NCI-H2107 treated with DMSO at 0.1 percent for 48 hours (cell line): ENCODE results near the gene ADGRE2.

ENCODE experiments used
- DNase-seq: peaks from one replicate; lab custom pipeline; 2025; ENCODE audit not compliant: unreplicated experiment; lab: John Stamatoyannopoulos, UW

The ADGRE2 gene

GRCh38 chr19:14748601-14749000, 29.8 kb downstream of the ADGRE2 start:
- DNase-seq = no peak

- DNase-seq = no peak
Measured at GRCh38 chr19:14746886-14747285, 31.5 kb downstream of the ADGRE2 start.

GRCh38 chr19:14735915-14736314, 42.4 kb downstream of the ADGRE2 start:
- DNase-seq = no peak

GRCh38 chr19:14733574-14733973, 44.8 kb downstream of the ADGRE2 start:
- no peak for DNase-seq

- no peak for DNase-seq
Measured at GRCh38 chr19:14732510-14732909, 45.9 kb downstream of the ADGRE2 start.

GRCh38 chr19:14731200-14731599, 47.2 kb downstream of the ADGRE2 start:
- DNase-seq = no peak

- no peak for DNase-seq
Measured at GRCh38 chr19:14728595-14728994, 49.8 kb downstream of the ADGRE2 start.

GRCh38 chr19:14722127-14722526, 56.2 kb downstream of the ADGRE2 start:
- no peak for DNase-seq

- DNase-seq = no peak
Measured at GRCh38 chr19:14719162-14719561, 59.2 kb downstream of the ADGRE2 start.

- DNase-seq = no peak
Measured at GRCh38 chr19:14718522-14719116, 59.7 kb downstream of the ADGRE2 start.

GRCh38 chr19:14715841-14716240, 62.5 kb downstream of the ADGRE2 start:
- no peak for DNase-seq

GRCh38 chr19:14704450-14704849, 73.9 kb downstream of the ADGRE2 start:
- DNase-seq = no peak

GRCh38 chr19:14703833-14704232, 74.5 kb downstream of the ADGRE2 start:
- no peak for DNase-seq

- no peak for DNase-seq
Measured at GRCh38 chr19:14700711-14701375, 77.5 kb downstream of the ADGRE2 start.

- DNase-seq = no peak
Measured at GRCh38 chr19:14699641-14700040, 78.7 kb downstream of the ADGRE2 start.

GRCh38 chr19:14695471-14695870, 82.9 kb downstream of the ADGRE2 start:
- DNase-seq = no peak

GRCh38 chr19:14694641-14695266, 83.6 kb downstream of the ADGRE2 start:
- DNase-seq = no peak

- DNase-seq = peak; percentile 88
Measured at GRCh38 chr19:14689598-14690503, 88.5 kb downstream of the ADGRE2 start, which contains the start of gene ZNF333. TSS of gene ZNF333 (plus strand) at chr19:14690048. CDS start at chr19:14693492, 3,444 bp downstream.

GRCh38 chr19:14686411-14686810, 91.9 kb downstream of the ADGRE2 start:
- DNase-seq = peak; percentile 26

GRCh38 chr19:14683439-14683838, 94.9 kb downstream of the ADGRE2 start:
- no peak for DNase-seq
